Heart left ventricle (tissue), 13 donors: Measurements from ENCODE around the gene RALGPS1.

ENCODE experiments used
- POLR2A ChIP-seq, 2 donors: fragments of 450-650 bp; IDR thresholded peaks; one replicate each; pipeline ENCODE4 v1.6.1; 2017; ENCODE audit warnings: antibody characterized with exemption in 2 of 2, mild to moderate bottlenecking in 2 of 2, moderate library complexity in 2 of 2
- TF ChIP-seq, protein P1 (sequence below), 12 donors: fragments of 200-600 bp; sonication (generic) in 4 of 12; IDR thresholded peaks; one replicate each; pipeline versions ENCODE4 v1.5.0 to v1.8.0; 2018 to 2022; ENCODE audit warnings: antibody characterized with exemption in 12 of 12, mild to moderate bottlenecking in 5 of 12
- donor health status: ischemic (EF 13 %, LVEDD 7.1; RV severe dilation, severe dysfunction).
- donor health status: DM: no; HTN: yes; CAD: no.
- donor health status: DM: no; HTN: no; CAD: no.
- donor health status: ischemic (EF 25% LVEDD 6.9; RV normal size, moderate dysfunction).
- donor health status: ischemic (EF 25% LVEDD 5.7; RV mildly dilated, moderate dysfunction).
- donor health status: ischemic (EF 35%, LVEDD 5.7; RV mildly dilated, moderate dysfunction).
- donor health status: nonischemic (EF 11% LVEDD 7.7; RV severe dilation, severe dysfunction).
- donor health status: DM: yes; HTN: yes; CAD: no.
- donor health status: PGD.
- donor health status: ischemic (EF 29% LVEDD 5.4; RV normal size, mild dysfunction).
- donor health status: nonischemic (EF 23%, LVEDD 6.1; RV moderate dilation, normal function).

- TF ChIP-seq, protein P1, sequence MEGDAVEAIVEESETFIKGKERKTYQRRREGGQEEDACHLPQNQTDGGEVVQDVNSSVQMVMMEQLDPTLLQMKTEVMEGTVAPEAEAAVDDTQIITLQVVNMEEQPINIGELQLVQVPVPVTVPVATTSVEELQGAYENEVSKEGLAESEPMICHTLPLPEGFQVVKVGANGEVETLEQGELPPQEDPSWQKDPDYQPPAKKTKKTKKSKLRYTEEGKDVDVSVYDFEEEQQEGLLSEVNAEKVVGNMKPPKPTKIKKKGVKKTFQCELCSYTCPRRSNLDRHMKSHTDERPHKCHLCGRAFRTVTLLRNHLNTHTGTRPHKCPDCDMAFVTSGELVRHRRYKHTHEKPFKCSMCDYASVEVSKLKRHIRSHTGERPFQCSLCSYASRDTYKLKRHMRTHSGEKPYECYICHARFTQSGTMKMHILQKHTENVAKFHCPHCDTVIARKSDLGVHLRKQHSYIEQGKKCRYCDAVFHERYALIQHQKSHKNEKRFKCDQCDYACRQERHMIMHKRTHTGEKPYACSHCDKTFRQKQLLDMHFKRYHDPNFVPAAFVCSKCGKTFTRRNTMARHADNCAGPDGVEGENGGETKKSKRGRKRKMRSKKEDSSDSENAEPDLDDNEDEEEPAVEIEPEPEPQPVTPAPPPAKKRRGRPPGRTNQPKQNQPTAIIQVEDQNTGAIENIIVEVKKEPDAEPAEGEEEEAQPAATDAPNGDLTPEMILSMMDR (IDR thresholded peaks at IDR 0.05), result no peak
- no peak for TF ChIP-seq POLR2A (IDR thresholded peaks at IDR 0.05)
These were observed 45.2 kb upstream of the RALGPS1 start for GRCh38 chr9:126869368-126869767.
